ENCODE data around the gene PRKCH. TPM values are rescaled to one million over a fixed set of nuclear protein-coding genes. Genes with fewer than 3 reads are reported as not detected.

PRKCH gene
- total and polyA plus RNA-seq, 10 of the 15 experiments (the other 5 are each of a cell fraction or from before 2014, with no cell fraction given), result 10.7 to 140 (median 33.2) TPM

DNA sequence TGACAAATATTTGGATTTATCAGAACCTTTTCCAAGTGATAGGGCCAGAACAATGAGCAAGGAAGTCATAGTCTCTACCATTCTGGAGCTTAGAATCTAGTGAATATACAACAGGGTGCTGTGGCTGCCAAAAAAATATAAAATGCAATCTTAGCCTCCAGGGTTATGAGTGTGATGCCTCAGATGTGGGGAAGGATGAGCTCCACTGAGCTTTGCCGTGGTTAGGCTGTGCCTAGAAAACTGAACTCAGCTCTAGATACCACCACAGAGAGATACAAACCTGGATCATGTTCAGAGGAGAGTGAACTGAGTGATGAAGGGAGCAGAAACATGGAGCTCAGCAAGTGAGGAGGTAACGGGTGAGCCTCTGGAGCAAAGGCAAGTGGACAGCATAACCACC is 235.9 kb downstream of the PRKCH start:
- SMC1A ChIA-PET (ENCODE audit: uncharacterized antibody, unreplicated experiment), result interaction anchor here (0.8 to 1.9 kb wide), 8 partner anchors 9 to 162 kb away, joined by 3 to 9 read pairs (median 4); no protein-coding TSS in a partner anchor
- FAIRE-seq, result no peak
- RAD21 ChIA-PET (ENCODE audit: unreplicated experiment), result interaction anchor here (0.9 kb wide), 1 partner anchor 13 kb away, joined by 3 read pairs; no protein-coding TSS in a partner anchor

GRCh38 chr14:61557854-61558253 is 236.5 kb downstream of the PRKCH start:
- H3K9me3 ChIP-seq (replicated peaks; ENCODE audit: control insufficient read depth, insufficient read depth, low read length), result no peaks in the 10 kb centered on the region
- DNase-seq (ENCODE audit: low read depth, low spot score) (no peak), ATAC-seq (no peak), FAIRE-seq (no peak)
- no peak overlapping the region for H3K4me3 ChIP-seq
- no peak overlapping the region for H2AFZ ChIP-seq (ENCODE audit: control insufficient read depth, low read depth, low read length)
- RAD21 ChIA-PET (ENCODE audit: unreplicated experiment), result no interaction called here
- BruUV-seq (replicated peaks), result no TSS peak
- peaks cover 8% of the 10 kb centered on the region for H3K4me1 ChIP-seq (ENCODE audit: control insufficient read depth, insufficient read depth, low read length)
- no peaks in the 10 kb centered on the region for H3K36me3 ChIP-seq (ENCODE audit: control insufficient read depth in 2 of 2, insufficient read depth in 2 of 2, low read length in 1 of 2)
- no peaks in the 10 kb centered on the region for H3K27me3 ChIP-seq (replicated peaks in 1 of 2; ENCODE audit: control insufficient read depth in 2 of 2, insufficient read depth in 2 of 2, low read length in 1 of 2)
- H3K79me2 ChIP-seq (ENCODE audit: control insufficient read depth, insufficient read depth, low read length), result no peaks in the 10 kb centered on the region
- no peaks in the 10 kb centered on the region for H4K20me1 ChIP-seq (ENCODE audit: control insufficient read depth, insufficient read depth)
- no peak overlapping the region for H3K4me2 ChIP-seq (ENCODE audit: control insufficient read depth, insufficient read depth)
- POLR2A ChIA-PET, result no interaction called here
- intact Hi-C loops (cut with micrococcal nuclease; ENCODE audit: unreplicated experiment), result no loop called here
- 99% methylated on average over 5 of the region's 5 CpGs for WGBS (ENCODE audit: insufficient coverage, insufficient replicate concordance, low lambda C conversion rate, missing lambda C conversion rate)
- no peak overlapping the region for H3K27ac ChIP-seq (ENCODE audit: control insufficient read depth, insufficient read depth)
- CTCF ChIA-PET, result interaction anchor here (1.0 to 2.0 kb wide), 5 partner anchors 9 to 280 kb away, joined by 3 to 14 read pairs (median 5); no protein-coding TSS in a partner anchor
- in situ Hi-C loops (cut with MboI), result no loop called here
- SMC1A ChIA-PET (ENCODE audit: uncharacterized antibody, unreplicated experiment), result interaction anchor here (0.9 to 1.9 kb wide), 6 partner anchors 8 to 155 kb away, joined by 3 to 9 read pairs (median 4); no protein-coding TSS in a partner anchor
- no peak overlapping the region for H3K9ac ChIP-seq (ENCODE audit: control insufficient read depth, insufficient read depth, low read length)
- TF ChIP-seq KDM1A (IDR thresholded peaks at IDR 0.05; ENCODE audit: borderline replicate concordance), result no peak
- TF ChIP-seq, protein P1, sequence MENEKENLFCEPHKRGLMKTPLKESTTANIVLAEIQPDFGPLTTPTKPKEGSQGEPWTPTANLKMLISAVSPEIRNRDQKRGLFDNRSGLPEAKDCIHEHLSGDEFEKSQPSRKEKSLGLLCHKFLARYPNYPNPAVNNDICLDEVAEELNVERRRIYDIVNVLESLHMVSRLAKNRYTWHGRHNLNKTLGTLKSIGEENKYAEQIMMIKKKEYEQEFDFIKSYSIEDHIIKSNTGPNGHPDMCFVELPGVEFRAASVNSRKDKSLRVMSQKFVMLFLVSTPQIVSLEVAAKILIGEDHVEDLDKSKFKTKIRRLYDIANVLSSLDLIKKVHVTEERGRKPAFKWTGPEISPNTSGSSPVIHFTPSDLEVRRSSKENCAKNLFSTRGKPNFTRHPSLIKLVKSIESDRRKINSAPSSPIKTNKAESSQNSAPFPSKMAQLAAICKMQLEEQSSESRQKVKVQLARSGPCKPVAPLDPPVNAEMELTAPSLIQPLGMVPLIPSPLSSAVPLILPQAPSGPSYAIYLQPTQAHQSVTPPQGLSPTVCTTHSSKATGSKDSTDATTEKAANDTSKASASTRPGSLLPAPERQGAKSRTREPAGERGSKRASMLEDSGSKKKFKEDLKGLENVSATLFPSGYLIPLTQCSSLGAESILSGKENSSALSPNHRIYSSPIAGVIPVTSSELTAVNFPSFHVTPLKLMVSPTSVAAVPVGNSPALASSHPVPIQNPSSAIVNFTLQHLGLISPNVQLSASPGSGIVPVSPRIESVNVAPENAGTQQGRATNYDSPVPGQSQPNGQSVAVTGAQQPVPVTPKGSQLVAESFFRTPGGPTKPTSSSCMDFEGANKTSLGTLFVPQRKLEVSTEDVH (IDR thresholded peaks at IDR 0.05; ENCODE audit: low read depth, partially characterized antibody), result no peak
- TF ChIP-seq IKZF1 (conservative IDR thresholded peaks at IDR 0.05), result no peak
- TF ChIP-seq RBBP5 (conservative IDR thresholded peaks at IDR 0.05), result no peak
- TF ChIP-seq GABPA (IDR thresholded peaks at IDR 0.05; ENCODE audit: low read depth), result no peak
- no peak for TF ChIP-seq RAD21 (IDR thresholded peaks at IDR 0.05; ENCODE audit: insufficient read depth, low read depth, low read length)
- TF ChIP-seq, protein P2, sequence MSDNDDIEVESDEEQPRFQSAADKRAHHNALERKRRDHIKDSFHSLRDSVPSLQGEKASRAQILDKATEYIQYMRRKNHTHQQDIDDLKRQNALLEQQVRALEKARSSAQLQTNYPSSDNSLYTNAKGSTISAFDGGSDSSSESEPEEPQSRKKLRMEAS (IDR thresholded peaks at IDR 0.05; ENCODE audit: low read depth, low read length), result no peak
- TF ChIP-seq ZBTB4 (CRISPR knock-in tag; IDR thresholded peaks at IDR 0.05), result no peak
- no peak for TF ChIP-seq ZNF274 (IDR thresholded peaks at IDR 0.05; ENCODE audit: insufficient read depth, insufficient read length)
- TF ChIP-seq RUNX3 (IDR thresholded peaks at IDR 0.05; ENCODE audit: low read length), result no peak
- no peak for TF ChIP-seq RCOR1 (conservative IDR thresholded peaks at IDR 0.05; ENCODE audit: low read depth, low read length)

More for the DNA sequence above, 235.9 kb downstream of the PRKCH start:
- Histone ChIP-seq H3K9ac (ENCODE audit: control insufficient read depth, insufficient read depth, low read length) (no peak overlapping the region), H4K20me1 (ENCODE audit: control insufficient read depth, insufficient read depth) (no peaks in the 10 kb centered on the region), H3K4me3 (no peak overlapping the region), H3K36me3 (ENCODE audit: control insufficient read depth in 2 of 2, insufficient read depth in 2 of 2, low read length in 1 of 2) (peaks cover 0 to 1% of the 10 kb centered on the region in 2 experiments; a peak in 2 of 4 replicates), H3K27ac (ENCODE audit: control insufficient read depth, insufficient read depth) (no peak overlapping the region), H3K79me2 (ENCODE audit: control insufficient read depth, insufficient read depth, low read length) (no peaks in the 10 kb centered on the region), H3K27me3 (replicated peaks in 1 of 2; ENCODE audit: control insufficient read depth in 2 of 2, insufficient read depth in 2 of 2, low read length in 1 of 2) (no peaks in the 10 kb centered on the region), H2AFZ (ENCODE audit: control insufficient read depth, low read depth, low read length) (no peak overlapping the region), H3K4me2 (ENCODE audit: control insufficient read depth, insufficient read depth) (no peak overlapping the region), H3K4me1 (ENCODE audit: control insufficient read depth, insufficient read depth, low read length) (peaks cover 14% of the 10 kb centered on the region), H3K9me3 (replicated peaks; ENCODE audit: control insufficient read depth, insufficient read depth, low read length) (no peaks in the 10 kb centered on the region)
- ChIA-PET POLR2A (interaction anchor here (0.7 to 1.1 kb wide), 2 partner anchors 102 to 162 kb away, joined by 3 read pairs; no protein-coding TSS in a partner anchor), CTCF (interaction anchor here (0.6 to 2.0 kb wide), 8 partner anchors 9 to 280 kb away, joined by 3 to 14 read pairs (median 3); no protein-coding TSS in a partner anchor)
- no TSS peak for BruUV-seq (replicated peaks)
- DNase-seq (ENCODE audit: low read depth, low spot score) (no peak), ATAC-seq (no peak)
- intact Hi-C loops (cut with micrococcal nuclease; ENCODE audit: unreplicated experiment) (no loop called here), in situ Hi-C loops (cut with MboI) (no loop called here)
- WGBS (ENCODE audit: insufficient coverage, insufficient replicate concordance, low lambda C conversion rate, missing lambda C conversion rate), result 76% methylated on average over 2 of the region's 2 CpGs
- TF ChIP-seq POLR2A (IDR thresholded peaks at IDR 0.05; ENCODE audit: low read depth, low read length), result no peak

Data from GM12878 (cell line).